ENCODE data around the gene AHSG. TPM values are rescaled to one million over a fixed set of nuclear protein-coding genes. Genes with fewer than 3 reads are reported as not detected.

AHSG gene
- total RNA-seq, 1 donor from 2014 or later: not detected

- no peaks in the 10 kb centered on the region for H3K36me3 ChIP-seq (ENCODE audit: control insufficient read depth, insufficient read depth, low read length)
- TF ChIP-seq CTCF (IDR thresholded peaks at IDR 0.05; ENCODE audit: insufficient read depth, low read length, severe bottlenecking): no peak
- no peak for FAIRE-seq
- H3K27me3 ChIP-seq (ENCODE audit: control insufficient read depth, insufficient read depth, low read length): no peaks in the 10 kb centered on the region
- H3K4me3 ChIP-seq (ENCODE audit: low read depth, low read length): no peak overlapping the region
- no peak for DNase-seq (ENCODE audit: low read depth)
Measured at GRCh38 chr3:186648851-186649250, 36.0 kb downstream of the AHSG start.

GRCh38 chr3:186651678-186652215, 38.9 kb downstream of the AHSG start:
- DNase-seq (ENCODE audit: low read depth) (peak; percentile 43), FAIRE-seq (no peak)
- Histone ChIP-seq H3K27me3 (ENCODE audit: control insufficient read depth, insufficient read depth, low read length) (no peaks in the 10 kb centered on the region), H3K36me3 (ENCODE audit: control insufficient read depth, insufficient read depth, low read length) (no peaks in the 10 kb centered on the region), H3K4me3 (ENCODE audit: low read depth, low read length) (no peak overlapping the region)
- TF ChIP-seq CTCF (IDR thresholded peaks at IDR 0.05; ENCODE audit: insufficient read depth, low read length, severe bottlenecking): no peak

GRCh38 chr3:186653080-186653707, 40.3 kb downstream of the AHSG start:
- no peak for DNase-seq (ENCODE audit: low read depth)
- no peak overlapping the region for H3K4me3 ChIP-seq (ENCODE audit: low read depth, low read length)
- FAIRE-seq: no peak
- H3K36me3 ChIP-seq (ENCODE audit: control insufficient read depth, insufficient read depth, low read length): no peaks in the 10 kb centered on the region
- no peak for TF ChIP-seq CTCF (IDR thresholded peaks at IDR 0.05; ENCODE audit: insufficient read depth, low read length, severe bottlenecking)
- H3K27me3 ChIP-seq (ENCODE audit: control insufficient read depth, insufficient read depth, low read length): no peaks in the 10 kb centered on the region

- no peak for TF ChIP-seq CTCF (IDR thresholded peaks at IDR 0.05; ENCODE audit: insufficient read depth, low read length, severe bottlenecking)
- DNase-seq (ENCODE audit: low read depth) (no peak), FAIRE-seq (no peak)
- Histone ChIP-seq H3K36me3 (ENCODE audit: control insufficient read depth, insufficient read depth, low read length) (no peaks in the 10 kb centered on the region), H3K4me3 (ENCODE audit: low read depth, low read length) (no peak overlapping the region), H3K27me3 (ENCODE audit: control insufficient read depth, insufficient read depth, low read length) (no peaks in the 10 kb centered on the region)
Measured at GRCh38 chr3:186653984-186654383, 41.1 kb downstream of the AHSG start.

GRCh38 chr3:186663361-186664118, 50.7 kb downstream of the AHSG start:
- H3K27me3 ChIP-seq (ENCODE audit: control insufficient read depth, insufficient read depth, low read length): no peaks in the 10 kb centered on the region
- DNase-seq (ENCODE audit: low read depth): no peak
- H3K36me3 ChIP-seq (ENCODE audit: control insufficient read depth, insufficient read depth, low read length): no peaks in the 10 kb centered on the region
- FAIRE-seq: no peak
- H3K4me3 ChIP-seq (ENCODE audit: low read depth, low read length): no peak overlapping the region
- no peak for TF ChIP-seq CTCF (IDR thresholded peaks at IDR 0.05; ENCODE audit: insufficient read depth, low read length, severe bottlenecking)

Measured in bronchial epithelial cell (primary cell).